HepG2 (cell line): ENCODE results near the gene NUDCD2. TPM values are rescaled to one million over a fixed set of nuclear protein-coding genes. Genes with fewer than 3 reads are reported as not detected.

Experiments used
- ATAC-seq: fragments of 200-7000 bp; cut with Tn5 transposase; 3 replicates; pipeline ENCODE4 v1.9.1; 2020; ENCODE audit warnings: mild to moderate bottlenecking, moderate library complexity
- BruUV-seq: library from RNA; stranded (reverse); fragments of 400-500 nt; replicated peaks from 2 replicates; lab custom pipeline; 2021; lab: Mats Ljungman, UMichigan
- CTCF ChIA-PET: fragments of 300-600 bp; formaldehyde crosslinking; extraction: SDS; loops from one replicate; lab custom pipeline; 2021; ENCODE audit warnings: low total read pairs, inconsistent platforms, low intra/inter-chr PET ratio; lab: Yijun Ruan, JAX
- POLR2A ChIA-PET: fragments of 350-600 bp; sonication (Branson Sonifier 250); formaldehyde crosslinking; loops from one replicate; lab custom pipeline; 2020; ENCODE audit warnings: antibody characterized with exemption, inconsistent platforms; lab: Yijun Ruan, JAX
- DNase-seq: peaks from one replicate; pipeline ENCODE4 v3.0.0-alpha.2; 2015; ENCODE audit warnings: low spot score
- FAIRE-seq: peaks from 3 replicates; lab custom pipeline; 2011; peaks lifted over from hg19 to GRCh38; lab: Jason Lieb, UNC
- H2AFZ ChIP-seq: one replicate; pipeline ENCODE4 v1.6.1; 2011; ENCODE audit warnings: low read length, inconsistent platforms
- H3K27ac ChIP-seq: fragments of 300-600 bp; 3 replicates; pipeline ENCODE4 v1.8.0; 2011; ENCODE audit warnings: mixed run types, mild to moderate bottlenecking, mixed read lengths, low read length, inconsistent platforms; ENCODE audit not compliant: insufficient read depth; ENCODE audit errors: extremely low read length
- H3K27me3 ChIP-seq, 2 experiments: fragments of 200-600 bp in 1 of 2; 2 replicates in 1 of 2; 3 replicates in 1 of 2; pipeline versions ENCODE4 v1.6.0 to v1.8.0; 2011; ENCODE audit warnings: low read length in 2 of 2, mild to moderate bottlenecking in 2 of 2, moderate library complexity in 2 of 2, inconsistent platforms in 1 of 2; ENCODE audit not compliant: insufficient read depth in 2 of 2, control insufficient read depth in 1 of 2
- H3K36me3 ChIP-seq, 2 experiments: fragments of 200-600 bp in 1 of 2; replicated peaks in 1 of 2; 2 replicates in 1 of 2; 3 replicates in 1 of 2; pipeline versions ENCODE4 v1.5.1 to v1.8.0; 2011; ENCODE audit warnings: low read length in 2 of 2, inconsistent platforms in 1 of 2; ENCODE audit not compliant: insufficient read depth in 2 of 2, control insufficient read depth in 1 of 2
- H3K4me1 ChIP-seq: 2 replicates; pipeline ENCODE4 v1.5.1; 2012; ENCODE audit warnings: low read length, inconsistent platforms; ENCODE audit not compliant: insufficient read depth
- H3K4me2 ChIP-seq: 2 replicates; pipeline ENCODE4 v1.6.0; 2011; ENCODE audit warnings: low read depth, low read length, inconsistent platforms
- H3K4me3 ChIP-seq, 3 experiments: fragments of 200-600 bp in 1 of 3; sonication (generic), shearing (Covaris generic) in 1 of 3; replicated peaks in 1 of 3; 2 replicates each; pipeline ENCODE4 v1.5.1; 2011 to 2016; ENCODE audit warnings: low read length in 3 of 3, inconsistent platforms in 2 of 3, low read depth in 2 of 3, mild to moderate bottlenecking in 2 of 3, control low read depth in 1 of 3, mixed read lengths in 1 of 3; ENCODE audit not compliant: insufficient read depth in 1 of 3
- H3K79me2 ChIP-seq: one replicate; pipeline ENCODE4 v1.6.1; 2011; ENCODE audit warnings: low read length, inconsistent platforms; ENCODE audit not compliant: insufficient read depth
- H3K9ac ChIP-seq: 2 replicates; pipeline ENCODE4 v1.6.0; 2011; ENCODE audit warnings: mild to moderate bottlenecking, low read depth, low read length, inconsistent platforms; ENCODE audit not compliant: insufficient read depth
- H3K9me3 ChIP-seq: 2 replicates; pipeline ENCODE4 v1.5.1; 2012; ENCODE audit warnings: mild to moderate bottlenecking, low read length
- H4K20me1 ChIP-seq: 2 replicates; pipeline ENCODE4 v1.6.0; 2011; ENCODE audit warnings: inconsistent platforms, mild to moderate bottlenecking, low read length, moderate library complexity; ENCODE audit not compliant: insufficient read depth
- CEBPB ChIP-seq: IDR thresholded peaks from 2 replicates; pipeline ENCODE4 v1.6.1; 2011; ENCODE audit warnings: low read depth, low read length, improper control_type of control experiment, borderline replicate concordance
- CREB1 ChIP-seq, 2 experiments: fragments of 450-650 bp in 1 of 2; IDR thresholded peaks; 2 replicates each; pipeline ENCODE4 v1.6.1; 2016 to 2017; ENCODE audit warnings: control low read depth in 1 of 2, mild to moderate bottlenecking in 1 of 2, missing compliant biosample characterization in 1 of 2, missing genetic modification characterization in 1 of 2
- ETV6 ChIP-seq: sonication (generic); formaldehyde crosslinking; conservative IDR thresholded peaks from 2 replicates; pipeline ENCODE4 v1.4.0; 2020; ENCODE audit warnings: missing genetic modification reagents
- GATAD2A ChIP-seq: IDR thresholded peaks from 2 replicates; pipeline ENCODE4 v1.6.1; 2016
- ISL2 ChIP-seq: sonication (generic); formaldehyde crosslinking; IDR thresholded peaks from 2 replicates; pipeline ENCODE4 v1.5.0; 2020; ENCODE audit warnings: missing genetic modification reagents
- KLF15 ChIP-seq: sonication (generic); formaldehyde crosslinking; IDR thresholded peaks from 2 replicates; pipeline ENCODE4 v1.8.1; 2023; ENCODE audit warnings: borderline replicate concordance, mild to moderate bottlenecking, inconsistent platforms, missing genetic modification reagents, mixed read lengths
- NFYC ChIP-seq: IDR thresholded peaks from 2 replicates; pipeline ENCODE4 v1.6.1; 2016; ENCODE audit warnings: missing genetic modification reagents, missing compliant biosample characterization
- REXO4 ChIP-seq: sonication (generic); formaldehyde crosslinking; IDR thresholded peaks from 2 replicates; pipeline ENCODE4 v1.8.0; 2022; ENCODE audit warnings: missing genetic modification reagents, mild to moderate bottlenecking, borderline replicate concordance
- THYN1 ChIP-seq: sonication (generic); formaldehyde crosslinking; IDR thresholded peaks from 2 replicates; pipeline ENCODE4 v1.8.1; 2023; ENCODE audit warnings: low read depth, mild to moderate bottlenecking, moderate library complexity, missing genetic modification reagents, borderline replicate concordance
- TOPORS ChIP-seq: sonication (generic); formaldehyde crosslinking; IDR thresholded peaks from 2 replicates; pipeline ENCODE4 v1.8.0; 2023; ENCODE audit warnings: mild to moderate bottlenecking, missing genetic modification reagents
- ZBTB7B ChIP-seq: sonication (generic); formaldehyde crosslinking; IDR thresholded peaks from 2 replicates; pipeline ENCODE4 v1.4.0; 2020; ENCODE audit warnings: missing genetic modification reagents
- ZFX ChIP-seq: sonication (generic); formaldehyde crosslinking; IDR thresholded peaks from 2 replicates; pipeline ENCODE4 v1.4.0; 2020; ENCODE audit warnings: mild to moderate bottlenecking, low read depth, missing genetic modification reagents, moderate library complexity
- ZNF264 ChIP-seq: sonication (generic); formaldehyde crosslinking; IDR thresholded peaks from 2 replicates; pipeline ENCODE4 v1.4.0; 2020; ENCODE audit warnings: missing genetic modification reagents
- ZNF510 ChIP-seq: sonication (generic); formaldehyde crosslinking; IDR thresholded peaks from 2 replicates; pipeline ENCODE4 v1.4.0; 2020; ENCODE audit warnings: low read depth, mild to moderate bottlenecking, missing genetic modification reagents
- ZNF547 ChIP-seq: sonication (generic); formaldehyde crosslinking; IDR thresholded peaks from 2 replicates; pipeline ENCODE4 v1.5.1; 2020; ENCODE audit warnings: mild to moderate bottlenecking, missing genetic modification reagents
- ZNF558 ChIP-seq: sonication (generic); formaldehyde crosslinking; IDR thresholded peaks from 2 replicates; pipeline ENCODE4 v1.9.0; 2022; ENCODE audit warnings: mild to moderate bottlenecking, missing genetic modification reagents, borderline replicate concordance
- ZNF674 ChIP-seq: sonication (generic); formaldehyde crosslinking; IDR thresholded peaks from 2 replicates; pipeline ENCODE4 v1.5.0; 2020; ENCODE audit warnings: low read depth, mild to moderate bottlenecking, missing genetic modification reagents
- ZNF777 ChIP-seq: sonication (generic); formaldehyde crosslinking; IDR thresholded peaks from 2 replicates; pipeline ENCODE4 v1.4.0; 2020; ENCODE audit warnings: missing genetic modification reagents
- ZNF879 ChIP-seq: sonication (generic); formaldehyde crosslinking; IDR thresholded peaks from 2 replicates; pipeline ENCODE4 v1.8.1; 2023; ENCODE audit warnings: missing genetic modification reagents
- in situ Hi-C: cut with HindIII; loops from 2 replicates; pipeline ENCODE4 v1.10.0; 2017; ENCODE audit warnings: low pct_unique_long_range_greater_than_20kb; ENCODE audit not compliant: extremely low pct_ligation_motif_present
- intact Hi-C: fragments of 100-400 bp; cut with micrococcal nuclease; formaldehyde crosslinking; loops from one replicate; pipeline ENCODE4 v1.10.0; 2022; ENCODE audit not compliant: unreplicated experiment
- polyA plus RNA-seq, 8 experiments: library from polyadenylated mRNA; depleted of rRNA in 3 of 8; stranded (reverse) in 7 of 8; unstranded in 1 of 8; fragments of >200 nt; fragmentation: Illumina TruSeq in 4 of 8; extraction: Trizol in 4 of 8; gene quantifications; 2 replicates each; pipeline versions ENCODE4 v1.2.1 to v1.2.3, GENCODE V29; 2011 to 2016; ENCODE audit warnings: low read depth in 4 of 8, missing spikeins in 1 of 8, mixed read lengths in 1 of 8; ENCODE audit not compliant: insufficient read depth in 1 of 8
- total RNA-seq, 5 experiments: library from RNA; depleted of rRNA; stranded (reverse); fragments of >200 nt; fragmentation: Illumina TruSeq; extraction: Trizol; gene quantifications; 2 replicates each; pipeline ENCODE4 v1.2.3, GENCODE V29; 2016; ENCODE audit warnings: low read depth in 1 of 5
- TF ChIP-seq, protein P1 (sequence below): sonication (generic); formaldehyde crosslinking; IDR thresholded peaks from 2 replicates; pipeline ENCODE4 v1.4.0; 2020; ENCODE audit warnings: mild to moderate bottlenecking, missing genetic modification reagents
- TF ChIP-seq, protein P2 (sequence below): sonication (generic); formaldehyde crosslinking; IDR thresholded peaks from 2 replicates; pipeline ENCODE4 v1.4.0; 2020; ENCODE audit warnings: mild to moderate bottlenecking, missing genetic modification reagents
- TF ChIP-seq, protein P3 (sequence below): sonication (generic); formaldehyde crosslinking; IDR thresholded peaks from 2 replicates; pipeline ENCODE4 v1.5.1; 2020; ENCODE audit warnings: missing genetic modification reagents, mild to moderate bottlenecking, borderline replicate concordance

Gene NUDCD2
- total and polyA plus RNA-seq, 2 of the 13 experiments (the other 11 are each of a cell fraction or from before 2014, with no cell fraction given) = 14.8 to 39.2 TPM

GRCh38 chr5:163399923-163400322, 60.0 kb downstream of the NUDCD2 start (continued):
- TF ChIP-seq ZNF264 (CRISPR knock-in tag) (no peak), ZFX (no peak), ZNF510 (CRISPR knock-in tag) (no peak), REXO4 (CRISPR knock-in tag) (no peak), TOPORS (CRISPR knock-in tag) (no peak), CEBPB (no peak), ZNF674 (no peak), KLF15 (CRISPR knock-in tag) (no peak)

DNA sequence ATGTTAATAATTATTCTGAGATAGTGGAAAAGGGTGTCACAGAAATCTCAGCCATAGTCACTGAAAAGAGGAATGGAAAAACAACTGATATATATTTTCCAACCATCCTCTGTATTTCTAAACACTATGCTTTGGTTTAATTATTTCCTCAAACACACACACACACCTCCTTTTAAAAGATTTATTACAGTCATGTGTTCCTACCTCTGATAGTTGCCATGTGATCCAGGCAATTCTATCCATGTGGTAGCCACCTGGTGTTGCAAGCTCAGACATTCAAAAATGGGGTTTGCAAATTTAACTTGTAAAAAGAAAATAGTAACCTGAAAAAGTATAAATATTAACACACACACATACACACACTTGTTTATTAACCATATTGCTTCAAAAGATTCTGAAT, 62.5 kb downstream of the NUDCD2 start:
- H4K20me1 ChIP-seq = no peaks in the 10 kb centered on the region
- H3K27ac ChIP-seq = no peak overlapping the region
- H3K27me3 ChIP-seq = no peaks in the 10 kb centered on the region
- no peaks in the 10 kb centered on the region for H3K9me3 ChIP-seq
- H3K4me3 ChIP-seq = no peak overlapping the region
- ChIA-PET POLR2A (no interaction called here), CTCF (no interaction called here)
- TF ChIP-seq THYN1 (CRISPR knock-in tag) = no peak
- TF ChIP-seq ZNF879 (CRISPR knock-in tag) = no peak
- TF ChIP-seq ZNF558 (CRISPR knock-in tag) = no peak
- no peak for TF ChIP-seq ZNF777 (CRISPR knock-in tag)
- TF ChIP-seq, protein P1, sequence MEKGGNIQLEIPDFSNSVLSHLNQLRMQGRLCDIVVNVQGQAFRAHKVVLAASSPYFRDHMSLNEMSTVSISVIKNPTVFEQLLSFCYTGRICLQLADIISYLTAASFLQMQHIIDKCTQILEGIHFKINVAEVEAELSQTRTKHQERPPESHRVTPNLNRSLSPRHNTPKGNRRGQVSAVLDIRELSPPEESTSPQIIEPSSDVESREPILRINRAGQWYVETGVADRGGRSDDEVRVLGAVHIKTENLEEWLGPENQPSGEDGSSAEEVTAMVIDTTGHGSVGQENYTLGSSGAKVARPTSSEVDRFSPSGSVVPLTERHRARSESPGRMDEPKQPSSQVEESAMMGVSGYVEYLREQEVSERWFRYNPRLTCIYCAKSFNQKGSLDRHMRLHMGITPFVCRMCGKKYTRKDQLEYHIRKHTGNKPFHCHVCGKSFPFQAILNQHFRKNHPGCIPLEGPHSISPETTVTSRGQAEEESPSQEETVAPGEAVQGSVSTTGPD (CRISPR knock-in tag) = no peak
- TF ChIP-seq ZBTB7B (CRISPR knock-in tag) = no peak
- TF ChIP-seq, protein P2, sequence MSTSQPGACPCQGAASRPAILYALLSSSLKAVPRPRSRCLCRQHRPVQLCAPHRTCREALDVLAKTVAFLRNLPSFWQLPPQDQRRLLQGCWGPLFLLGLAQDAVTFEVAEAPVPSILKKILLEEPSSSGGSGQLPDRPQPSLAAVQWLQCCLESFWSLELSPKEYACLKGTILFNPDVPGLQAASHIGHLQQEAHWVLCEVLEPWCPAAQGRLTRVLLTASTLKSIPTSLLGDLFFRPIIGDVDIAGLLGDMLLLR (CRISPR knock-in tag) = no peak
- no peak for TF ChIP-seq ZNF547
- TF ChIP-seq, protein P3, sequence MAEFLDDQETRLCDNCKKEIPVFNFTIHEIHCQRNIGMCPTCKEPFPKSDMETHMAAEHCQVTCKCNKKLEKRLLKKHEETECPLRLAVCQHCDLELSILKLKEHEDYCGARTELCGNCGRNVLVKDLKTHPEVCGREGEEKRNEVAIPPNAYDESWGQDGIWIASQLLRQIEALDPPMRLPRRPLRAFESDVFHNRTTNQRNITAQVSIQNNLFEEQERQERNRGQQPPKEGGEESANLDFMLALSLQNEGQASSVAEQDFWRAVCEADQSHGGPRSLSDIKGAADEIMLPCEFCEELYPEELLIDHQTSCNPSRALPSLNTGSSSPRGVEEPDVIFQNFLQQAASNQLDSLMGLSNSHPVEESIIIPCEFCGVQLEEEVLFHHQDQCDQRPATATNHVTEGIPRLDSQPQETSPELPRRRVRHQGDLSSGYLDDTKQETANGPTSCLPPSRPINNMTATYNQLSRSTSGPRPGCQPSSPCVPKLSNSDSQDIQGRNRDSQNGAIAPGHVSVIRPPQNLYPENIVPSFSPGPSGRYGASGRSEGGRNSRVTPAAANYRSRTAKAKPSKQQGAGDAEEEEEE (CRISPR knock-in tag) = no peak
- TF ChIP-seq NFYC (CRISPR knock-in tag) = no peak
- no peak for TF ChIP-seq ZNF674
- TF ChIP-seq ETV6 (CRISPR knock-in tag) = no peak
- no peak for TF ChIP-seq ISL2
- no peak for TF ChIP-seq GATAD2A (CRISPR knock-in tag)
- TF ChIP-seq CREB1 (IDR thresholded peaks at IDR 0.05) = no peak
- TF ChIP-seq CREB1 (CRISPR knock-in tag; IDR thresholded peaks at IDR 0.05) = no peak
- FAIRE-seq (no peak), DNase-seq (no peak), ATAC-seq (no peak)
- no peaks in the 10 kb centered on the region for H3K4me1 ChIP-seq
- intact Hi-C loops = no loop called here
- H3K9ac ChIP-seq = no peak overlapping the region
- no peak overlapping the region for H3K4me2 ChIP-seq
- in situ Hi-C loops = no loop called here
- no peaks in the 10 kb centered on the region for H3K36me3 ChIP-seq
- H3K79me2 ChIP-seq = no peaks in the 10 kb centered on the region
- BruUV-seq = no TSS peak
- no peak overlapping the region for H2AFZ ChIP-seq
